HG03439 (cell line): ENCODE measurements around the gene UMPS.
A peak's percentile ranks its signal among the peaks of the same experiment; 100 is the strongest.

Experiments used
- ATAC-seq: cut with Tn5 transposase; IDR thresholded peaks from one replicate; pipeline ENCODE4 v1.9.1; 2021; ENCODE audit warnings: mild to moderate bottlenecking, moderate library complexity; ENCODE audit not compliant: unreplicated experiment

The UMPS gene

GRCh38 chr3:124763206-124763605 is 33.0 kb downstream of the UMPS start:
- no peak for ATAC-seq

- ATAC-seq: no peak
Observed at GRCh38 chr3:124763644-124764358, 33.5 kb downstream of the UMPS start.

- no peak for ATAC-seq
Observed at GRCh38 chr3:124764746-124765145, 34.5 kb downstream of the UMPS start.

- no peak for ATAC-seq
Observed at GRCh38 chr3:124765197-124765840, 35.1 kb downstream of the UMPS start.

GRCh38 chr3:124766113-124767095 is 36.2 kb downstream of the UMPS start:
- ATAC-seq: no peak

GRCh38 chr3:124767264-124767663 is 37.0 kb downstream of the UMPS start:
- no peak for ATAC-seq

GRCh38 chr3:124767691-124768090 is 37.4 kb downstream of the UMPS start:
- no peak for ATAC-seq

- peak; percentile 74 for ATAC-seq
Observed at GRCh38 chr3:124768812-124769211, 38.6 kb downstream of the UMPS start.

- ATAC-seq: no peak
Observed at GRCh38 chr3:124769462-124769861, 39.2 kb downstream of the UMPS start.

- no peak for ATAC-seq
Observed at GRCh38 chr3:124770336-124771082, 40.3 kb downstream of the UMPS start.

GRCh38 chr3:124771083-124771445 is 40.8 kb downstream of the UMPS start:
- ATAC-seq: no peak

- no peak for ATAC-seq
Observed at GRCh38 chr3:124772081-124772831, 42.0 kb downstream of the UMPS start.

GRCh38 chr3:124773351-124774326 is 43.4 kb downstream of the UMPS start:
- ATAC-seq: no peak

GRCh38 chr3:124774327-124774718 is 44.1 kb downstream of the UMPS start:
- no peak for ATAC-seq

GRCh38 chr3:124774841-124775402 is 44.7 kb downstream of the UMPS start:
- no peak for ATAC-seq

- ATAC-seq: no peak
Observed at GRCh38 chr3:124775877-124776276, 45.6 kb downstream of the UMPS start.

- no peak for ATAC-seq
Observed at GRCh38 chr3:124776856-124777255, 46.6 kb downstream of the UMPS start.

- ATAC-seq: no peak
Observed at GRCh38 chr3:124777762-124778470, 47.7 kb downstream of the UMPS start.
